EL (cell line): ENCODE data around the gene IL1RAP.

Experiments
- DNase-seq: peaks from one replicate; pipeline ENCODE4 v3.0.0-alpha.2; 2016

The IL1RAP gene

GRCh38 chr3:190545191-190545590 is 31.3 kb downstream of the IL1RAP start:
- DNase-seq: no peak

DNA sequence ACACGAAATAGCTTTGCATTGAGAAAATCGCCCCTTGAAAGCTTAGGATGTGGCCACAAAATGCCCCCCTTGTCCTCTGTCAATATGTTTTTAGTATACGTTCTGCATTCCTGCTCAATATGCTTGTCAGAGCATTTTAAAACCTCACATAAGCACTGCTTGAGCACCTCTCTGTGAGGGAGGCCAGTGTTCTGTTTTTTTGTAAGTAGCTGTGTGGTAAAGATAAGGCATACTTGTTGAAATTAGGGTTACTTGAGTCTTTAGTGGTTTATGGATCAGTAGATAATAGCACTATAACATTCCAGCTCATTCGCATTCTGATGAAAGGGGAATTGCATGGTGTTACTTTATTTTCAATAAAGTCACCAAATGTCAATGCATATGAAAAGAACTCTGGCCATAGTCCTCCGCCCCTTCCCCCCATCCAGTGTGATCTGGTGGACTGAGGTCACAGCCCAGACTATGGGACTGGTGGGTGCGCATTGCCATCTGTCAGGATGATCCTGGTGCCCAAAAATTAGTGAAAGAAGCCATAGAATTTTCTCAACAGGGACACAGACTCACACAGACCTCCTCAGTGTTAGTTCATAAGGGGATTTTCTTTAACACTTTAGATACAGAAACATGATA is 33.1 kb downstream of the IL1RAP start:
- DNase-seq: no peak

GRCh38 chr3:190548031-190548656 is 34.3 kb downstream of the IL1RAP start:
- DNase-seq: no peak

DNA sequence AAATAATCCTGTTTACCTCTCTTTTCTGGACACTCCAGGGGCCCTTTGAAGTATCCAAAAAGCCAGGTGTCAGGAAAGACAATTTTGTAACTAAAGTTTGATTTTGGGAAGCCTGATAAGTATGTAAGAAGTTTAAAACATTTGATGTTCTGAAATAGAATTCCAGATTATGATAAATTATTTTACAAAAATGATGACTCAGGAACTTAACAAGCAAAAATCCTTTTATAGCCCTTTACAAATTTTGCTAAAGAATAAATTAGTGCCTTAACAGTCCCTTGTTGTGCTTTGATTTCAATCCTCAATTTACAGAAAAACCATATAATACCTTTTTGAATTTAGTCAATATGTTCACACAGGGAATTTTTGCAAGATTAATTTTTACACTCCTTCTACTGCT is 38.1 kb downstream of the IL1RAP start:
- no peak for DNase-seq

DNA sequence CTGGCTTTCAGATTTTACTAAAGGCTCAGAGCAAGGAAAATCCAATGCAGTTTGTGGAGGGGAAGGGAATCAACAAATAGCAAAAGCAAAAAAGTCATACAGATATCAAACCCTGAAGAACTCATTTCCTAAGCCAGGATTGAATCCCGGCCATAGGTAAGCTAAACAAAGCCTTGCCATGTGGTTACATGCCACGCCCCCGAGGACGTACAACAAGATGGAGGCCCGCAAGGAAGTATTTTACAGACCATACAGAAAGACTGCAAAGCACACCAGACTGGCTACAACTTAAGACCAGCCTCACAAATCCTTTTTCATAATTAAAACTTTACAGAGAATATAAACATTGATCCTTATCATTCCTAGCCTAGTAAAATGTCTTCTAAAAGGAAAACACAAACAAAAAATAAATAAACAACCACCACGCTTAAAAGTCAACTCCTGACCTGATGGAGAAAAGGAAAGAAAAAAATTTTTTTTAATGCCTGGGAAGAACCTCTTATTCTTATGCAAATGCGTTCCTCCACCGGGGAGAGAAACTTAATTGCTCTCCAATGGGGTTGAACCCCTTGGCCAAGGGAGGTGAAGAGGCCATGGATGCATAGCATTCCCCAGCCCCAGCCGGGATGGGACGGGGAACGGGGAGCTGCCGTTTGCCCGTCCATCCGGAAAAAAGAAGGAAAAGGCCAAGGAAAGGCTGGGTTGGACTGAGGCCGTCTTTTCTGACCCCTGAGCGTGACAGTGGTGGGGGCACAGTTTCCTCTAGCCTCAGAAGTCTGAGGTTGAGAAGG is 39.3 kb downstream of the IL1RAP start:
- no peak for DNase-seq

- no peak for DNase-seq
Observed at GRCh38 chr3:190554197-190554596, 40.3 kb downstream of the IL1RAP start.

DNA sequence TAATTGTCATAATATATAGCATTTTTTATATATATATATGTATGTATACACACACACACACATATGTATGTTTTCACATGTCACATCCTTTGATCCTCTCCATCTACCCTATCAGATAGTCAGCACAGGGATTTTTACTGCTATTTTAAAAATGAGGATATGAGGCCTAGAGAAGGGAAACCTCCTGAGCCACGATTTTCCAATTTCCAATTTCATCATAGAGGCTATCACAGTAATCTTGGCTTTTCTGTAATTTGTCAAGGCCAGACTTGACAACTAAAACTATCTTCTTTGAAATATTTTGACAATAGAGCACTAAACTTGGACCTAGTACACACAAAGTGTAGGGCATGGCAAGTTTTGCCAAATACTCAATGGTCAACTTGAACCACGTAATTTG is 42.5 kb downstream of the IL1RAP start:
- no peak for DNase-seq

DNA sequence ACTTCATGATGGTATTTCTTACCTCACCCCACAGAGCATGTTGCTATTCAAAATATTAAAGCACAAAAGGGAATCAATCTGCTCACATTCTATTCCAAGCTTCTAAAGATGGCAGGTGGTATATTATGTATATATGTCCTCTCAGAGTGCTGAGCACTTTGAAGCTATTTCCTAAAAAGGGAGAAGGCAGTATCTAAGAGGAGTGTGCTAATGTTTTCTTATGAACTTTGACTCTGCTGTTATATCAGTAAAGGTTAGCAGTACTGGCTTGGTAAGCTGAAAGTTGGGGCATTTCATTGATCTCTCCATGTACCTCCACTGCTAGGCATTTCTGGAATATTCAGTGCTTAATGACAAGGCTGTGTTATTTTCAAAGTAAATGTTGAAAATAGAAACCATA is 43.4 kb downstream of the IL1RAP start:
- DNase-seq: no peak

DNA sequence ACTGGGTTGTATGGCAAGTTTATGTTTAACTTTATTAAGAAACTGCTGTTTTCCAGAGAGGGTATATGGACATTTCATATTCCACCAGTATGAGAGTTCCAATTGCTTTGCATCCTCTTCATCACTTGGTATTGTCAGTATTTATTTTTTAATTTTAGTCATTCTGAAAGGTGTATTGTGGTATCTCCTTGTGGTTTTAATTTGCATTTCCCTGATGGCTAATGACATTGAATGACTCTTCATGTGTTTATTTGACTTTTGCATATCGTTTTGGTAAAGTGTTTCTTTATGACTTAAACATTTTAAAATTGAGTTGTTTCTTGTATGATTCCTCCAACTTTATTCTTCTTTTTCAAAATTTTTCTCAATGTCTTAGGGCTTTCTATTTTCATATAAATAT is 44.4 kb downstream of the IL1RAP start:
- no peak for DNase-seq

DNA sequence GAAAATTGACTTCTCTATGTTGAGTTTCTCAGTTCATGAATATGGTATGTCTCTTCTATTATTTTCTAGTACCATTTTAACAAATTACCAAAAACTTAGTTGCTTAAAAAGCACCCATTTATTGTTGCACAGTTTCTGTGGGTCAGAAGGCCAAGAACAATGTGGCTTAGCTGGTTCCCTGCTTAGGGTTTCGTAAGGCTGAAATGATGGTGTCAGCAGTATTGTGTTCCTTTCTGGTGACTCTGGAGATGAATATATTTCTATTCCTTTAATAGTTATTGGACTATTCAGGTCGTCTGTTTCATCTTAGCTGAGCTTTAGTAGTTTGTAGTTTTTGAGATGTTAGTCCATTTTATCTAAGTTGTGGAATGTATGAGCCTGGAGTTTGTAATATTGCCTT is 44.9 kb downstream of the IL1RAP start:
- DNase-seq: no peak

- DNase-seq: no peak
Observed at GRCh38 chr3:190560013-190560895, 46.4 kb downstream of the IL1RAP start.

DNA sequence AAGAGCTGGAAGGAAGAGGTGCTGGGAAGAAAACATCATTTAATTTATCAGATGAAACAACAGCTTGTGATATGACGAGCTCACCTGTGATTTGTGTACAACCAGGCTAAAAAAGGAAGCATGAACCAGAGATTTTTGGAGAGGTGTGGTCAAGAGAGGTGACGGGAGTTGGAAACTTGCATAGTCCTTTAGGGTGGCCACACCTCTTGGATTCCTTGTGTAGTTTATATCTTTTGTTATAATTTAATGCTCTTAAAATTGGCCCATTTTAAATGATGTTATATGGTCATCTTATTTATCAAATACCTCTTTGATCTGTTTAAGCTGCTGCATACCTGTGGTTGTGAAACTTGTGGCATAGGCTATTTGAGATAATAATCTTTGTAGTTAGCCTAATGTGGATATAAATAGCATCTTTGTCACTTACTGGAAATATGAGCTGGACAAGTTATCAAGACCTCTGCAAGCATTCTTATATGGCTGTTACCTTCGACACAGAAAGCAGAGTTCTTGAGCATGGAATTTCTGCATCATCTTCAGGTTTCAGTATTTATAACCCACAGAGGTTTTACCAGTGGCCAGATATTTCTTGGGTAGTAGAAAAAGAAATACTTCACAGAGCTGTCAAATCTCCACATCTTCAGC is 49.1 kb downstream of the IL1RAP start:
- no peak for DNase-seq

DNA sequence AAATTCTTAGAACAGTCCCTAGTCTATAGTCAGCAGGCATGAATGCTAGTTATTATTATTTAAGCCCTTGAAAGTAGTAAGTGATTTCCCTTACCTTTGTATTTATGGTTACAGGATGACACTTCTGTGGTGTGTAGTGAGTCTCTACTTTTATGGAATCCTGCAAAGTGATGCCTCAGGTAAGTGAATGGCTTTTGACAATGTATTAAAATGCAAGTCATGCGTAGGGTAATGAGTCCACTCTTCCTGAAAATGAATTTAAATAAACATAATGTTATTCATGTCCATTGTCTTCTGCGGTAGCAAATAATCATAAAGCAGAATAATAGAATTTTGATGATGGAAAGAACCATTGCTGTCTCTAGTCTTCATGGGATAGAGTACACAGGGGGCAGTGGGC is 50.3 kb downstream of the IL1RAP start:
- no peak for DNase-seq

GRCh38 chr3:190566043-190566933 is 52.4 kb downstream of the IL1RAP start:
- peak; percentile 100 for DNase-seq

DNA sequence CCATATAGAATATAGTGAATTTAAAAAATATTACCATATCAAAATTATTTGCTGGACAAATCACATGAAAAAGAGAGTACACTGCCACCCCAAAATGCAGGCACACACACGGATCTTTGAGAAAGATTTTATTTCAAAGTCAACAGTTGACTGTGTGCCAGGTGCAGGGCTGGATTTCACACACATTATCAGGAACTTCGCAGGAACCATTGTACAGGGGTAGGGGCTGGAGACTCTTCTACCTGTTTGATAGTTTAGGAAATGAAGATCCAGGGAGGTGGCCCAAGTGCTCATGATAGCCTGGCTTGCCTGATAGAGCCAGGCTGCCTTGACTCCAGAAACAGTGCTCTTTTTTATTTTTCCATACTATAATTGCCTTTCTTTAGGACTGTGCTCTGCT is 54.2 kb downstream of the IL1RAP start:
- DNase-seq: no peak

DNA sequence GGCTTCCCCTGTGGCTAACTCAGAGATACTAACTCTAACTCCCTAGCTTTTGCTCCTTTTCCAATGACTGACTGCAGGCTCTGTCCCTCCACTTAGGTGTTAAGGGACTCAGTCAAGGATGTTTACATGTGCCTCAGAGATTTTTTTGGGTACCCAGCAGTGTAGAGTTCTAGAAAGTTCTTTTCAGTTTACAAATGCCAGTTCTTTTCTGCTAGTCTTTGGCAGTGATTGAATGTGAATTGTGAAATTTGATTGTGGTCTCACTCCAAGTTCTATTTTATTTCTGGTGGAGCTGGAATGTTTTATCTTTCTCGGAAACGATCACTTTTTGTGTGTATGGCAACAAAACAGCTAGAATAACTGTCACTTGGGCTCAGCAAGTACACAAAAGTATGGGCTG is 60.6 kb downstream of the IL1RAP start:
- no peak for DNase-seq

- DNase-seq: no peak
Observed at GRCh38 chr3:190575437-190576185, 61.7 kb downstream of the IL1RAP start.

DNA sequence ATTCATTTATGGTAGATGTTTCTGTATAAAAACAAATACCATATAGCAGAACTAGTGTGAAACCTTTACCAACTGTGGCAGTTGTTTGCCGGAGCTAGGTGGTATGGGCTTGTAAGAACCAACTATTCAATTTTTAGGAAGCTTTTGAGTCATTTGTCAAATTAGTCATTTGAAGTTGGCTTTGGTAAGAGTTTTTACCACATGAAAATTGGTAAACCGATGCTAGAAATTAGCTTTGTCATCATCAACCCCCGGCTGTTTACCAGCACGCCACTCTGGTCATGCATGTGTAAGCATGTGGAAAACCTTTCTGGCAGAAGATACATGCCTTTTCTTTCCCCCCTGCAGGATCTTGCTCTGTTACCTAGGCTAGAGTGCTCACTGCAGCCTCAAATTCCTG is 63.3 kb downstream of the IL1RAP start:
- DNase-seq: no peak

DNA sequence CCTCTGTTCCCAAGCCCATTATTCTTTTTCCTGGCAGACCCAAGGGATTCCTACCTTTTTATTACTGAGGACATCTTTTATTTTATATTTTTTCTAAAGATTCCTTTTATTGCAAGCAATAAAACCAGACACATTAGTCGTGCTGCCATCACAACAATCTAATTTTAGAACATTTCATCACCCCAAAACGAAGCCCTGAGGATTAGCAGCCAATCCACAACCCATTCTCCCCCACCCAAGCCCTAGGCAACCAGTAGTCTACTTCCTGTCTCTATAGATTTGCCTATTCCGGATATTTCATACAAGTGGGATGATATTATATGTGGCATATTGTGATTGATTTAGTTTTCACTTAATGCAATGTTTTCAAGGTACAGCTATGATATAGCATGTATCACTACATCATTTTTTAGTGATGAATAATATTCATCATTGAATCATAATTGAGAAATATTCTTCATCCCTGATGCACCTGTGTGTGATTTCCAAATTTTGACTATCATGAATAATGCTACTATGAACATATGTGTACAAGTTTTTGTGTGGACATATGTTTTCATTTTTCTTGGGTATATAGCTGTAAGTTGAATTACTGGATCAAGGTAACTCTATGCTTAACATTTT is 65.7 kb downstream of the IL1RAP start:
- DNase-seq: no peak

GRCh38 chr3:190580417-190580816 is 66.5 kb downstream of the IL1RAP start:
- DNase-seq: no peak
